HG03469 (cell line): ENCODE results near the gene USP25.

ENCODE experiments used
- ATAC-seq: cut with Tn5 transposase; IDR thresholded peaks from one replicate; pipeline ENCODE4 v1.9.1; 2021; ENCODE audit warnings: mild to moderate bottlenecking, moderate library complexity, moderate number of reproducible peaks; ENCODE audit not compliant: unreplicated experiment

USP25 gene

GRCh38 chr21:15755125-15755524 is 25.3 kb downstream of the USP25 start:
- ATAC-seq: no peak

GRCh38 chr21:15759469-15759868 is 29.7 kb downstream of the USP25 start:
- ATAC-seq: no peak

GRCh38 chr21:15761507-15762100 is 31.8 kb downstream of the USP25 start:
- no peak for ATAC-seq

- no peak for ATAC-seq
These were observed 33.6 kb downstream of the USP25 start for GRCh38 chr21:15763359-15763758.

DNA sequence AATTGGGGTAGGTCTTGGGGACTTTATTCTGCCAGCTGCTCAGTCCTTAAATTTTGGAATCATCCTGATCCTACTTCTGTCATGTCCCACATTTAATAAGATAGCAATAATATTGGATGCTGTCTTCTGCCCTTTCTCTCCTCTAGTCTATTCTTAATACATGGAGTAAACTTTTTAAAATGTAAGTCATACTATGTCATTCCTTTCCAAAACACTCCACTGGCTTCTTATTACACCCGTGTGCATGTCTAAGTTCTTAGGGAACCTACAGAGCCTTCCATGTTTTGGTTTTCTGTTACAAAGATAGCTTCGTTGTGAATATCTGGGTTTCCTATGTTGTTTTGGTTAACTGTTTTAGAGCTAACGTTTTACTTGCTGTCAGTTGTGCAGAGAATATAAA is 35.1 kb downstream of the USP25 start:
- no peak for ATAC-seq

- ATAC-seq: no peak
These were observed 37.3 kb downstream of the USP25 start for GRCh38 chr21:15766952-15767603.

- no peak for ATAC-seq
These were observed 38.3 kb downstream of the USP25 start for GRCh38 chr21:15768045-15768601.

- no peak for ATAC-seq
These were observed 39.1 kb downstream of the USP25 start for GRCh38 chr21:15768853-15769252.

DNA sequence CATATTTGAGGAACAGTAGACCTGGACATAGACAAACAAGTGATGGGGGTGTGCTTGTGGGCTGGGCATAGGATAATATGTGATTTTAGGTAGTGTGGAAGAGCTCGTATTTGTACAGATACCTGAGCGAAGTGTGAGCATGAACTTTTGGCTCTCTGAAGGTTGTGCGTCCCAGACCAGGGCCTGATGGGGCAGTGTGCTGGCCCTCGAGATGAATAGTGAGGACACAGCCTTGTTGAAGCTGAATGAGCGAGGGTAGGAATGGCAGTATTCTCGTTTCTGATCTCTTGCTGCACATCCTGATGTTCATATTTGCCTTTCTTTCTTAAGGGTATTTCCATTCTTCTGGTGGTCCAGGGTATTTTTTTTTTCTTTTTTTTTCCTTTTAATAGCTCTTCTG is 41.5 kb downstream of the USP25 start:
- ATAC-seq: no peak

DNA sequence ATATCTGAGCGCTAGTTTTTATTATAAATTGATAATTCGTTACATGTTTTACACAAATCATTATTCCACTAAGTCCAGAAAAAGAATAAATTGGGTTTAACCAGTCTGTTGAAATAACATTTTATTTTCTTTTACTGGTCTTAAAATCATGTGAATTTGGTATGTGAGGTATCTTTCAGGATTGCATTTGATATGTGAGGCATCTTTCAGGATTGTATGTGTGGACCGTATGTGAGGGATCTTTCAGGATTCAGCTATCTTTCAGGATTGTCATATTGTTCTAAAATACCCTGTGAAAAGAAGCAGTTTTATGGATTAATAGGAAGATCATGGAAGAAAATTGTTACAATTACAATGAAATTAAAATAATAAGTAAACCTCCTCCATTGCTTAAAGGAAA is 42.9 kb downstream of the USP25 start:
- no peak for ATAC-seq

GRCh38 chr21:15774590-15774989 is 44.8 kb downstream of the USP25 start:
- ATAC-seq: no peak

DNA sequence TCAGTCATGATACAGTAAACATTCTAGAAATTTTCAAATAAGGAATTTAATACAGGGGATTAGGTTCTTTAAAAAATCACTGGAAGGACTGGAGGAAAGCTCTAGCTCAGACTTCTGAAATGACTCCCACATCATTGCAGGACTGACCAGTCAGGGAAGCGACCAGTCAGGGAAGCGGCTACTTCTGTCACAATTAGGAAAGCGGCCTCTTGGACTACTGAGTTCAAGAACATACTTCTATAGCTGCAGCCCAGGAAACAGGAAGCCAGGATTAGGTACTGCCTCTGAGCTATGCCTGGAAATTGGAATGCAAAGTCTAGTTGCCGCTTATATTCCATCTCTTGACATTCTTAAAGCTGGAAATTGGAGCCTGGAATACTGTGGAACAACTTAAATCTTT is 45.5 kb downstream of the USP25 start:
- no peak for ATAC-seq

GRCh38 chr21:15775981-15776380 is 46.2 kb downstream of the USP25 start:
- ATAC-seq: no peak

DNA sequence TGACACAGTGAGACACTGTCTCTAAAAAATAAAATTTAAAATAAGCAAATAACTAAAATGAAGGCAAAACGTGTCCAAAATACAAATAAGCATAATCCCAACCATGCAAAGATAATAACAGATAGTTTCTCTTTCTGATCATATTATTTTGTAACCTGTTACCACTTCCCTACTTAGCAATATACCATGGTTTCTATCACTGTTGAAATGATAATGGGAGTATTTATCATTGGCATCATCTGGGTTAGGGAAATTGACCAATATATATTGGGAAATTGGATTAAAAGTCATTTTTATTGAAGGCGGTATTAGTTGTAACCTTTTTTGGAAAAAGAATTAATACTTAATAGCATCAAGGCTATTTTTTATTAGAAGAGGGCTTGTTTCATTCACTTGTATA is 47.0 kb downstream of the USP25 start:
- no peak for ATAC-seq

DNA sequence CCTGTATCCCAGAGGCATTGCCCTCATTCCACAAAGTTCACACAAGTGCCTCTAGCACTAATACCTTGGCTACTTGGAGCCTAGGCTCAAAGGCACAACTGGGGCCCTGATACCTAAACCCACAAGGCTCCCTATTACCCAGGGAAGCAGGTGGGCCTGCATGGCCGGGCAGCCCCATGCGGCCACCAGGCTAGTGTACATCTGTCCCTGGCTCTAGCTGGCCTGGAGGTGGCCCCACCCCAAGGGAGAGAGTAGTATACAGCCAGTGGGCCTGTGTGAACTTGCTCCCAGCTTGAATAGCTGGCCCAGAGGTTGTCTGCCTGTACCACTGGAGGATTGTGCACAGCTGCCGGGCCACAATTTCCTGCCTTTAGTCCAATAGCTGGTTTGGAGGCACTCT is 52.2 kb downstream of the USP25 start:
- no peak for ATAC-seq

- no peak for ATAC-seq
These were observed 59.2 kb downstream of the USP25 start for GRCh38 chr21:15788847-15789523.

GRCh38 chr21:15793109-15793508 is 63.3 kb downstream of the USP25 start:
- ATAC-seq: no peak

DNA sequence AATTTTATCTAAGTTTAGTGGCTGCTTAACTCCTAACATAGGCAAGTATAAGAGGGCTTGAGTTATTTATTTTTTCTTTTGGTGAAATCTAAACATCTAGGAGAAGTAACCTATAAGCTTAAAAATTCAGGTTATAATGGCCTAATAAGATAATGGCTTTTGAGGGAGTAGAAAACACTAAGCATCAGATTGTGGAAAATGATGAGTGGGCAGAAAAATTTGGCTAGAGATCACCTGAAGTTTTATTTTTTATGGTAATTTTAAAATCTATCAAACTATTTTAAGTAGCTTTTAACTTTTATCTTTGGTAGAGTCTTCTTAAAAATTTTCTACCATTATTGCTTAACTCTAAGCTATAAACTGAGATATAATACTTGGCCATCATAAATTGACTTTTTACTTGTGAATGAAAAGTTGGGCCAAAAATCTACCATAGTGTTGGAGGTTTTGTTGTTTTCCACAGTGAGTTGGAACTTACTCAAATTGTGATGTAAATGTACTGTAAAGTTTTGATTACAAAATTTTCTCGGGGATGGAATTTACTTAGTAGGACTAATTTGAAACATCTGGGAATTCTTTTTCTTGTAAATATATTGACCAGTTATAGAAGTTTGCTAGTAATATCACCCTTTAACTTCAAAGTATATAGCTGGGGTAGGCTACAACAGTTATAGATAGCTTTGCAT is 63.9 kb downstream of the USP25 start:
- ATAC-seq: no peak

DNA sequence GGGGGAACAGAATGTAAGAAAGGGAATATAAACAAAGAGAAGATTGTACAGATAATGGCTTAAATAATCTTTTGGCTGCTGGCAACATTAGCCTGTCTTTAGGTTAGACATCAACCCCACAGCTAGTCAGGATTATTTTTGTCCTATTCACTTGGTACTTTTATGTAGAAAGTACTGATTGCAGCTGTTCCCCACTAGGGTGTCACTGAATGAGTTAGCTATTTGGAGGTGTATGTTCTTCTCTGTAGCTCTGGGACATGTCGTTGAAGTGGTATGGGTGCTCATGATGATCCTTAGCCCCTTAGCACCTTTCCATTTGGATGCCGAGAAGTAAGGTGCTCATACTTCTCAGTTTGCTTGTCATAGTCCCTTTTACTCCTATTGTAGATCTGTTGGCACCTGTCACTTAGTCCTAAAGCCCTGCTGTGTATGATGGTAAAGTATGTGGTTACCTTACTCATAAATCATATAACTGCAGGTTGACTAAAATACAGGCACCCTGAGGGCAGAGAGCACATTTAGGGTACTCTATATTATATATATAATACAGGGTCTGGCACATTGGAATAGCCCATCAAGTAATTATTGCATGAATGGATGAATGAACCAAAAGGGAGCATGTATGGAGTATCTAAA is 64.6 kb downstream of the USP25 start:
- no peak for ATAC-seq

- no peak for ATAC-seq
These were observed 65.8 kb downstream of the USP25 start for GRCh38 chr21:15795533-15795932.
